Measurements from ENCODE around the gene PTPRN2.

Gene PTPRN2

GRCh38 chr7:158395349-158395748, 192.3 kb downstream of the PTPRN2 start:
- no peak overlapping the region for H3K9ac ChIP-seq (ENCODE audit: low read length)
- no peaks in the 10 kb centered on the region for H3K4me1 ChIP-seq (ENCODE audit: insufficient read depth, low read length)
- H3K27ac ChIP-seq (ENCODE audit: low read depth, low read length): no peak overlapping the region
- H3K36me3 ChIP-seq (ENCODE audit: insufficient read depth, low read length): no peaks in the 10 kb centered on the region
- no peaks in the 10 kb centered on the region for H3K9me3 ChIP-seq (ENCODE audit: low read length)
- H3K4me3 ChIP-seq (ENCODE audit: low read depth in 1 of 2, low read length in 2 of 2): no peak overlapping the region
- H3K27me3 ChIP-seq (ENCODE audit: control insufficient read depth in 1 of 2, insufficient read depth in 2 of 2, low read length in 2 of 2): no peaks in the 10 kb centered on the region

- Histone ChIP-seq H3K4me3 (ENCODE audit: low read depth in 1 of 2, low read length in 2 of 2) (no peak overlapping the region), H3K36me3 (ENCODE audit: insufficient read depth, low read length) (no peaks in the 10 kb centered on the region), H3K9me3 (ENCODE audit: low read length) (no peaks in the 10 kb centered on the region), H3K4me1 (ENCODE audit: insufficient read depth, low read length) (no peaks in the 10 kb centered on the region), H3K27ac (ENCODE audit: low read depth, low read length) (no peak overlapping the region), H3K9ac (ENCODE audit: low read length) (no peak overlapping the region), H3K27me3 (ENCODE audit: control insufficient read depth in 1 of 2, insufficient read depth in 2 of 2, low read length in 2 of 2) (no peaks in the 10 kb centered on the region)
Observed at GRCh38 chr7:158394936-158395335, 192.7 kb downstream of the PTPRN2 start.

GRCh38 chr7:158393926-158394625, 193.5 kb downstream of the PTPRN2 start:
- no peak overlapping the region for H3K4me3 ChIP-seq (ENCODE audit: low read depth in 1 of 2, low read length in 2 of 2)
- no peaks in the 10 kb centered on the region for H3K9me3 ChIP-seq (ENCODE audit: low read length)
- no peaks in the 10 kb centered on the region for H3K27me3 ChIP-seq (ENCODE audit: control insufficient read depth in 1 of 2, insufficient read depth in 2 of 2, low read length in 2 of 2)
- H3K9ac ChIP-seq (ENCODE audit: low read length): no peak overlapping the region
- no peak overlapping the region for H3K27ac ChIP-seq (ENCODE audit: low read depth, low read length)
- H3K36me3 ChIP-seq (ENCODE audit: insufficient read depth, low read length): no peaks in the 10 kb centered on the region
- no peaks in the 10 kb centered on the region for H3K4me1 ChIP-seq (ENCODE audit: insufficient read depth, low read length)

- Histone ChIP-seq H3K27ac (ENCODE audit: low read depth, low read length) (no peak overlapping the region), H3K4me1 (ENCODE audit: insufficient read depth, low read length) (no peaks in the 10 kb centered on the region), H3K9me3 (ENCODE audit: low read length) (no peaks in the 10 kb centered on the region), H3K27me3 (ENCODE audit: control insufficient read depth in 1 of 2, insufficient read depth in 2 of 2, low read length in 2 of 2) (no peaks in the 10 kb centered on the region), H3K9ac (ENCODE audit: low read length) (no peak overlapping the region), H3K36me3 (ENCODE audit: insufficient read depth, low read length) (no peaks in the 10 kb centered on the region), H3K4me3 (ENCODE audit: low read depth in 1 of 2, low read length in 2 of 2) (no peak overlapping the region)
Observed at GRCh38 chr7:158392251-158392650, 195.4 kb downstream of the PTPRN2 start.

GRCh38 chr7:158391541-158391940, 196.1 kb downstream of the PTPRN2 start:
- H3K9me3 ChIP-seq (ENCODE audit: low read length): no peaks in the 10 kb centered on the region
- no peaks in the 10 kb centered on the region for H3K36me3 ChIP-seq (ENCODE audit: insufficient read depth, low read length)
- no peaks in the 10 kb centered on the region for H3K4me1 ChIP-seq (ENCODE audit: insufficient read depth, low read length)
- H3K9ac ChIP-seq (ENCODE audit: low read length): no peak overlapping the region
- no peak overlapping the region for H3K4me3 ChIP-seq (ENCODE audit: low read depth in 1 of 2, low read length in 2 of 2)
- H3K27ac ChIP-seq (ENCODE audit: low read depth, low read length): no peak overlapping the region
- H3K27me3 ChIP-seq (ENCODE audit: control insufficient read depth in 1 of 2, insufficient read depth in 2 of 2, low read length in 2 of 2): no peaks in the 10 kb centered on the region

- H3K36me3 ChIP-seq (ENCODE audit: insufficient read depth, low read length): no peaks in the 10 kb centered on the region
- no peak overlapping the region for H3K27ac ChIP-seq (ENCODE audit: low read depth, low read length)
- H3K4me1 ChIP-seq (ENCODE audit: insufficient read depth, low read length): no peaks in the 10 kb centered on the region
- peaks cover 0 to 3% of the 10 kb centered on the region in 2 donors for H3K27me3 ChIP-seq (ENCODE audit: control insufficient read depth in 1 of 2, insufficient read depth in 2 of 2, low read length in 2 of 2)
- H3K9ac ChIP-seq (ENCODE audit: low read length): no peak overlapping the region
- H3K4me3 ChIP-seq (ENCODE audit: low read depth in 1 of 2, low read length in 2 of 2): no peak overlapping the region
- H3K9me3 ChIP-seq (ENCODE audit: low read length): no peaks in the 10 kb centered on the region
Observed at GRCh38 chr7:158391141-158391540, 196.5 kb downstream of the PTPRN2 start.

- Histone ChIP-seq H3K4me3 (ENCODE audit: low read depth in 1 of 2, low read length in 2 of 2) (no peak overlapping the region), H3K9ac (ENCODE audit: low read length) (no peak overlapping the region), H3K9me3 (ENCODE audit: low read length) (no peaks in the 10 kb centered on the region), H3K27ac (ENCODE audit: low read depth, low read length) (no peak overlapping the region), H3K36me3 (ENCODE audit: insufficient read depth, low read length) (no peaks in the 10 kb centered on the region), H3K4me1 (ENCODE audit: insufficient read depth, low read length) (no peaks in the 10 kb centered on the region), H3K27me3 (ENCODE audit: control insufficient read depth in 1 of 2, insufficient read depth in 2 of 2, low read length in 2 of 2) (peaks cover 0 to 7% of the 10 kb centered on the region in 2 donors)
Observed at GRCh38 chr7:158390460-158390859, 197.2 kb downstream of the PTPRN2 start.

GRCh38 chr7:158389514-158390425, 197.9 kb downstream of the PTPRN2 start:
- H3K27ac ChIP-seq (ENCODE audit: low read depth, low read length): no peak overlapping the region
- H3K4me1 ChIP-seq (ENCODE audit: insufficient read depth, low read length): no peaks in the 10 kb centered on the region
- peaks cover 0 to 7% of the 10 kb centered on the region in 2 donors for H3K27me3 ChIP-seq (ENCODE audit: control insufficient read depth in 1 of 2, insufficient read depth in 2 of 2, low read length in 2 of 2)
- no peak overlapping the region for H3K4me3 ChIP-seq (ENCODE audit: low read depth in 1 of 2, low read length in 2 of 2)
- no peaks in the 10 kb centered on the region for H3K36me3 ChIP-seq (ENCODE audit: insufficient read depth, low read length)
- H3K9ac ChIP-seq (ENCODE audit: low read length): no peak overlapping the region
- H3K9me3 ChIP-seq (ENCODE audit: low read length): no peaks in the 10 kb centered on the region

- no peaks in the 10 kb centered on the region for H3K4me1 ChIP-seq (ENCODE audit: insufficient read depth, low read length)
- H3K9ac ChIP-seq (ENCODE audit: low read length): no peak overlapping the region
- H3K27ac ChIP-seq (ENCODE audit: low read depth, low read length): no peak overlapping the region
Observed at GRCh38 chr7:158388928-158389327, 198.7 kb downstream of the PTPRN2 start.

GRCh38 chr7:158388072-158388471, 199.6 kb downstream of the PTPRN2 start:
- H3K36me3 ChIP-seq (ENCODE audit: insufficient read depth, low read length): no peaks in the 10 kb centered on the region
- H3K27me3 ChIP-seq (ENCODE audit: control insufficient read depth in 1 of 2, insufficient read depth in 2 of 2, low read length in 2 of 2): peaks cover 0 to 7% of the 10 kb centered on the region in 2 donors
- no peaks in the 10 kb centered on the region for H3K9me3 ChIP-seq (ENCODE audit: low read length)
- no peak overlapping the region for H3K4me3 ChIP-seq (ENCODE audit: low read depth in 1 of 2, low read length in 2 of 2)
- H3K27ac ChIP-seq (ENCODE audit: low read depth, low read length): no peak overlapping the region
- H3K4me1 ChIP-seq (ENCODE audit: insufficient read depth, low read length): no peaks in the 10 kb centered on the region
- H3K9ac ChIP-seq (ENCODE audit: low read length): no peak overlapping the region

More at GRCh38 chr7:158388928-158389327, 198.7 kb downstream of the PTPRN2 start:
- no peaks in the 10 kb centered on the region for H3K9me3 ChIP-seq (ENCODE audit: low read length)
- H3K27me3 ChIP-seq (ENCODE audit: control insufficient read depth in 1 of 2, insufficient read depth in 2 of 2, low read length in 2 of 2): peaks cover 0 to 7% of the 10 kb centered on the region in 2 donors
- no peaks in the 10 kb centered on the region for H3K36me3 ChIP-seq (ENCODE audit: insufficient read depth, low read length)
- H3K4me3 ChIP-seq (ENCODE audit: low read depth in 1 of 2, low read length in 2 of 2): no peak overlapping the region

GRCh38 chr7:158387546-158387891, 200.1 kb downstream of the PTPRN2 start:
- Histone ChIP-seq H3K4me1 (ENCODE audit: insufficient read depth, low read length) (no peaks in the 10 kb centered on the region), H3K9me3 (ENCODE audit: low read length) (no peaks in the 10 kb centered on the region), H3K27me3 (ENCODE audit: control insufficient read depth in 1 of 2, insufficient read depth in 2 of 2, low read length in 2 of 2) (peaks cover 0 to 7% of the 10 kb centered on the region in 2 donors), H3K9ac (ENCODE audit: low read length) (no peak overlapping the region), H3K27ac (ENCODE audit: low read depth, low read length) (no peak overlapping the region), H3K36me3 (ENCODE audit: insufficient read depth, low read length) (no peaks in the 10 kb centered on the region), H3K4me3 (ENCODE audit: low read depth in 1 of 2, low read length in 2 of 2) (no peak overlapping the region)

Measured in muscle layer of colon (tissue), 2 donors.